HG02678 (cell line): Measurements from ENCODE around the gene PROSER2.
A peak's percentile ranks its signal among the peaks of the same experiment; 100 is the strongest.
"Not testable (repeated sequence)": the region's sequence is repeated elsewhere in the genome, so short reads cannot be mapped to it uniquely, and the experiment has no call there.

Source experiments
- ATAC-seq: cut with Tn5 transposase; IDR thresholded peaks from one replicate; pipeline ENCODE4 v1.9.1; 2021; ENCODE audit warnings: mild to moderate bottlenecking, moderate library complexity; ENCODE audit not compliant: unreplicated experiment

PROSER2 gene

DNA sequence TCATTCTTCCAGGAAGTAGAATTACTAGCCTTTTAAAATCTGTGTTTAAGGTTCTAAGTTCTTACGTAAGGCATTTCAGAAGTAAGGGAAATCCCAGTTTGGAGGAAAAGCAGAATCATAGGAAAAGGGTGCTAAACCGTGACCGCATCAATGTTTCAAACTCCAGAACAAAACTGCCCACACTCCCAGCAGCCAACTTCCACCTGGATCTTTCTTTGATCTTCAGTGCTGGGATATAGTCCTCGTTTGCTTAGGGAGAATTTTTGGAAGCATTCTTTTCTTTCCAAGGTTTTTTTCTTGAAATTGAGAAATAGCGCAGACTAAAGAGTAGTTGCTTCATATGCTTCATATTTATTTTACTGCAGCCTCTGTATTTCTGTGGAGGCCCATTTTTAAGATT is 8.9 kb downstream of the PROSER2 start:
- no peak for ATAC-seq

- no peak for ATAC-seq
Observed at GRCh38 chr10:11835061-11835460, 11.9 kb downstream of the PROSER2 start.

DNA sequence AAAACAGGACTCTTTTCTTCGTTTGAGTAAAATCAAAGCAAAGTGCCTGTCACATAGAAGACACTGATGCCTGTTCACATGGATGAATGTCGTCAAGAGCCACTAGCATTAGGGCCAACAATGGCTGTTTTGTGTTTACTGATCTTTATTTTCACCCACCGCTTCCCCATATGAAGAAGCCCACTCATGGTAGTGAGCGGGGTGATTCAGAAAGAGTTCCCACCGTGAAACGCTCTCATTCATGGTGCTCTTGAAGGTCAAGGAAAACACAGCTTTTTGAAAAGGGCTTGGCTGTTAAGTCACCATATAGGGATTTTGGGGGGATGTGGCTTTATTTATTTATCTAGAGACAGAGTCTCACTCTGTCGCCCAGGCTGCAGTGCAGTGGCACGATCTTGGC is 12.5 kb downstream of the PROSER2 start:
- no peak for ATAC-seq

DNA sequence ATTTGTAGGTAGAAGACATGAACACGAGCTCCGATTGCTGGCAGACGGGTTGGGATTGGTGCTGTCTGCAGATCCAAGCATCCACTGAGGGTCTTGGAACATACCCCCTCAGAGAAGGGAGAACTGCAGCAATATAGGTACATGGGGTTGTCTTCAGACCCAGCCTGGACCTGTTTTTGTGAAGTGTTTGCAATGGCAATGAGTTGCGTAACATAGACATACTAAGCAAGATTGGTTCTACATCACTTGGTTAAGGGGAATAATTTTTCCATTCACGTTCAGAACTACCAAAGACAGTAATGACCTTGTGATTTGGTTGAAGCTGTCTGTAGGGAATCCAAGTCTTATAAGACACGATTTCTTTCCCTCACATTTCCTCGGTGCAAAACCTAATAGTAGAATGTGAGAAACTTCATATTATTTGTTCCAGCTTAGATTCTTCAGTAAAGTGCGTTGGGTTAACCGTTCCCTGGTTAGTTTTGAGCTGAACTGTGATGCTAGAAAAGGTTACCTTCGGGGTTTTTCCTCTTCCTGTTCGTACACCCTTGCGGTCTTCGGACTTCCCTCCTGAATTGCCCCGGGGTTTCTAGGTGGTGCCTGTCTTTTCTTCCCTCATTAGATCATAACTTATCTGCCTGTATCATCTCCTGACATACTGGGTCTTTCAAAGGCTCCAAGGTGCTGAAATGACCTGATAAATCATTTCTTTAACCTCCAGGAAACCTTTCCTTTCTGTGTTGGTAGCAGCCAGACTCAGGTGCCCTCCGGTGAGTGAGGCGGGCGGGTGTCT is 14.4 kb downstream of the PROSER2 start:
- no peak for ATAC-seq

DNA sequence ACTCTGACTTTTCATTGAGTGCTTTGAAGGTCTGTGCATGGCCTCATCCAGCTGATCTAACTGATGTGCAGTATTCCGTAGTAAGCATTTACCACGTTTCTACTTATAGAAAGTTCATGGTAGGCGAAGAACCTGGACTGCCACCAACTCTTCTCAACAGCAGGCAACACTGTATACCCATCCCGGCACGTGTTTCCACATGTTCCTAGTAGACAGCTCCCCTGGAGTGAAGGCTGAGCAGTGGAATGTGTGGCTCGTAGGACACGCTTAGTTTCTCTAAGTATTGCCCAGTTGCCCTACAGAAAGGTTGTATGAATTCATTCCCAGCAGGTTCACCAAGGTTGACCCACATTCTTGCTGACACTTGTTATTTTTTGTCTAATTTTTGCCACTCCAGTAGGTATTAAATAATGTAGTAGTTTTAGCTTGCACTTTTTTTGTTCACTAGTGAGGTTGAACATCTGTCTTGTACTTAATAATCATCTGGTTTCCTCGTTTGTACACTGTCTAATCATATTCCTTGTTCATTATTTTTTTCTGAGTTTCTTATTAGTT is 15.2 kb downstream of the PROSER2 start:
- ATAC-seq: no peak

GRCh38 chr10:11841375-11841774 is 18.2 kb downstream of the PROSER2 start:
- no peak for ATAC-seq

DNA sequence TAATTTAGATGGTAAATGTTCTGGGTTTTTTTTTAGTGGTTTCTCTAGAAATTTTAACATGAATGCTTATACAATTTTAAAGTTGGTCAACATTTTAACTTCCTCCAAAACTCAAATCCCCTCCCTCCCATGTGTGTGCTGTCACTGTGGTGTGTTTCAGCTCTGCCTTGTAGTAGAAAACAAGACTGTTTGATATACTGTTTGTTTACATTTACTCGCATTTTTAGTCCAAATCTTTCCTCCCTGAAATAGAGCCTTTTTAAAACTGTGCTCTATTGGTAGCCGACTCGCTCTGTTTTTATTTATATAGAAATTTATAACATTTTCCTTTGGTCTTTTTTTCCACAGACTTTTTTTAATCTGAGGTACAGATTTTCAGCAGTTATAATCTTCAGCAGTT is 19.3 kb downstream of the PROSER2 start:
- ATAC-seq: no peak

DNA sequence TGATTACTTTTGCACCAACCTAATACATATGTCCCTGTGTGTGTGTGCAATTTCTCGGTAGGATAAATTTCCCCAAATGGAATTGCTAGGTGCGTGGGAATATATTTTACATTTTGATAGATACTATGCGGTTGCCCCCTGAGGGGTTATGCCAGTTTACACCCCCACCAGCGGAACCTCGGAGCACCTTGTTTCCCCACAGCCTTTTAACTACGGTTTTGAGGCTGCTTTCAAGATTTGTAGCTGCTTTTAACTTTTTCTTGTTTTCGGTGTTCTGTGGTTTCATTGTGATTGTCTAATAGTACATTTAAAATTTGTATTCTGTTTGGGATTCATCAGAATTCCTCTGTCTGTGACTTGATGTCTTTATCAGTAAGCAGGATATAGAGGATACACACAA is 22.0 kb downstream of the PROSER2 start:
- ATAC-seq: no peak

DNA sequence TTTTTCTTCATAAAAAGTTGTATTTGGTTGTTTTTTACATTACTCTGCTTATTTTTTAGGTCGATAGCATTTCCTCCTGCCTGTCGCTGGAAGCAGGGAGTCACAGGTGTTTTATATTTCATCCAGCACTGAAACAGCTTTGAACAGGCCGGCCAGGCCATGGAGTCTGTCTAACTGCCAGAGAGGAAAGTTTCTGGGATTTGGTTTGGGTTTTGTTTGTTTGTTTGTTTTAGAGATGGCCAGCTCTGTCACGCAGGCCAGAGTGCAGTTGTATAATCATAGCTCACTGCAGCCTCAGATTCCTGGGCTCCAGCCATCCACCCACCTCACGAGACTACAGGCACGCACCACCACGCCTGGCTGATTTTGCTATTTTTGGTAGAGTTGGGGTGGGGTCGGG is 23.4 kb downstream of the PROSER2 start:
- ATAC-seq: no peak

- ATAC-seq: no peak
Observed at GRCh38 chr10:11849277-11849676, 26.1 kb downstream of the PROSER2 start.

DNA sequence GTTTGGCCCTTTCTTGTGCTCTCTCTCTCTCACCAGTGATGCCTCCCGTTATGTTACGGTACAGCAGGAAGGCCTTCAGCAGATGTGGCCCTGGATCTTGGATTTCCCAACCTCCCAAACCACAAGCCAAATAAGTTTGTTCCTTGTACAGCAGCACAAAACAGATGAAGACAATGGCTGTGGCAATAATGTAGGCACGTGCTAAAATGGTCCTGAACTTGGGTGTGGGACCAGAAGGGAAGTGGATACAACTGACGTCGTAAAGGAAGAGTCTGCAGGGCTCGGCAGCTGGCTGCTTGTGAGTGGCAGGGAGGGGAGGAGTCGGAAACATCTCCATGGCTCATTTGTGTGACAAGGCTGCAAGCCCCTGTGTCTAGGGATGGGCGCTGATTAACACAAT is 26.8 kb downstream of the PROSER2 start:
- no peak for ATAC-seq

- ATAC-seq: no peak
Observed at GRCh38 chr10:11851910-11852309, 28.8 kb downstream of the PROSER2 start.

DNA sequence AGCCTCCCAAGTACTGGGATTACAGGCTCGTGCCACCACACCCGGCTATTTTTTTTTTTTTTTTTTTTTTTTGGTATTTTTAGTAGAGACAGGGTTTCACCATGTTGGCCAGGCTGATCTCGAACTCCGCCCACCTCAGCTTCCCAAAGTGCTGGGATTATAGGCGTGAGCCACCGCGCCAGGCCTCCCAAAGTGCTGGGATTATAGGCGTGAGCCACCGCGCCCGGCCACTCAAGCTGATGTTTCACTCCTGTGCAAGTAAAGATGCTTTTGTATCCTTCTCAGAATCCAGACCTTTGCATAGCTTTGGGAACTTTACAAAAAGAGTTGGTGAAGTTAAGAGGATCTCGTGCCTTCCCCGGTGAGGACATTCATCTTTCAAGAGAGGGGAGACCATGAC is 29.5 kb downstream of the PROSER2 start:
- not testable (repeated sequence) for ATAC-seq

DNA sequence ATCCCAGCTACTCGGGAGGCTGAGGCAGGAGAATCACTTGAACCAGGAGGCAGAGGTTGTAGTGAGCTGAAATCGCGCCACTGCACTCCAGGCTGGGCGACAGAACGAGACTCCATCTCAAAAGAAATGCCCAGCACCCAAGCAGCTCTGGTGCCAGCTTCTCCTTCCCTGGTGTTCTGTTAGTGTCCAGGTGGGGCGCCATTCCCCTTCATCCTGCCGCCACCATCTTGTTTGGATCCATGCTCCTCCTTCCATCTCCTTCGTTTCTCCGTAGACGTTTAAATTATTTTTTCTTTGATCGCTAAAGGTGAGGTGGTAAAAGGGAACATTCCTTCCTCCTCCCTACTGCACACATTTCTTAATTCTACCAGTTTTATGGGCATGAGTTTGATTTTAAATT is 30.3 kb downstream of the PROSER2 start:
- no peak for ATAC-seq

GRCh38 chr10:11854301-11854700 is 31.1 kb downstream of the PROSER2 start:
- ATAC-seq: no peak

- ATAC-seq: no peak
Observed at GRCh38 chr10:11856089-11856488, 32.9 kb downstream of the PROSER2 start.

- no peak for ATAC-seq
Observed at GRCh38 chr10:11856678-11857077, 33.5 kb downstream of the PROSER2 start.

DNA sequence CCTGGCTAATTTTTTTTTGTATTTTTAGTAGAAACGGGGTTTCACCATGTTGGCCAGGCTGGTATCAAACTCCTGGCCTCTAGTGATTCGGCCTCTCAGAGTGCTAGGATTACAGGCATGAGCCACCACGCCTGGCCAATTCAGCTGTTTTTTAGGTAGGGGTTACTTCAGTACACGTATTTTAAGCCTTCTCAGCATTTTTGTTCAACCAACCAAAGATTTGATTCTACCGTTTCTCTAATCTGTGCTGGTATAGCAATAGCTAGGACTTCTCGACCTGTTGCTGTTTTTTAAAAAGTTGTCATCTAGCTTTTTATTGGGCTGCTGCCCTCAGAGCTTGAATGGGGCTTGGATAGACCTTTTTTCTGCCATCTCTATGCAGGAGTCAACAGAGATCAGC is 34.9 kb downstream of the PROSER2 start:
- no peak for ATAC-seq

GRCh38 chr10:11861341-11861740 is 38.2 kb downstream of the PROSER2 start:
- ATAC-seq: no peak

DNA sequence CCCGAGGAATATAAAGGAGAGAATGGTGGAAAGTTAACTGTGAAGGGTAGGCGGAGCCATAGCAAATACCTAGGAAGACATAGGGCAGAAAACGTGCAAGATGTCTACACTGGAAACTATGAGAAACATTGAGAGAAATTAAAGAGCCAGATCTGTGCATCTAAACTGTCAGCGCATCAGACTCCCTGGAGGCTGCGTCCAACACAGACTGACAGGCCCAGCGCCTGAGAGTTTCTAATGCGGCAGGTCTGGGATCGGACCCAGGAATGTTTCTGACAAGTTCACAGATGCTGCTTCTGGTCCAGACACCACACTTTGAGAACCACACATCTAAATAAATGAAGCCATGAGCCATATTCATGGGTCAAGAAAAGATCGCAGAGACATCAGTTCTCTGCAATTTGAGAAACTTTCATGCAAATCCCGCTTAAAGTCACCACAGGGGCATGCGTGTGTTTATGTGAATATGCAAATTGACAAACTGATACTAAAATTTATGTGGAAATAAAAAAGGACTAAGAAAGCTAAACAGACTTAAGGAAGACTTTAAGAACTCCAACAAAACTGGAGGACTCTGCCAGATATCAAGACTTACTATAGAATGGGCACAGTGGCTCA is 38.8 kb downstream of the PROSER2 start:
- ATAC-seq: no peak

- peak; percentile 96 for ATAC-seq
Observed at GRCh38 chr10:11863353-11864109, 40.4 kb downstream of the PROSER2 start.

GRCh38 chr10:11864727-11865126 is 41.6 kb downstream of the PROSER2 start:
- no peak for ATAC-seq
